K562 (cell line): Measurements from ENCODE around the gene LRRC4. TPM values are rescaled to one million over a fixed set of nuclear protein-coding genes. Genes with fewer than 3 reads are reported as not detected.

ENCODE experiments used
- ATAC-seq: fragments of 200-7000 bp; cut with Tn5 transposase; 3 replicates; pipeline ENCODE4 v1.9.1; 2020; ENCODE audit warnings: moderate library complexity
- BruUV-seq: library from RNA; stranded (reverse); fragments of 400-500 nt; replicated peaks from 2 replicates; lab custom pipeline; 2021; lab: Mats Ljungman, UMichigan
- CTCF ChIA-PET: fragments of 300-600 bp; formaldehyde crosslinking; extraction: SDS; loops from one replicate; lab custom pipeline; 2021; ENCODE audit warnings: low intra/inter-chr PET ratio; lab: Yijun Ruan, JAX
- POLR2A ChIA-PET: fragments of 300-600, 350-650 bp; sonication (Branson Sonifier 250); formaldehyde crosslinking; extraction: SDS; loops from one replicate; lab custom pipeline; 2021; ENCODE audit warnings: antibody characterized with exemption, inconsistent platforms; lab: Yijun Ruan, JAX
- DNase-seq, 4 experiments: peaks; one replicate each; pipeline versions ENCODE4 v3.0.0 to v3.0.0-alpha.2; 2011 to 2018; ENCODE audit warnings: low spot score in 3 of 4, mixed read lengths in 3 of 4; ENCODE audit errors: extremely low read depth in 1 of 4
- FAIRE-seq: peaks from 2 replicates; lab custom pipeline; 2011; peaks lifted over from hg19 to GRCh38; lab: Jason Lieb, UNC
- H2AFZ ChIP-seq: 2 replicates; pipeline ENCODE4 v1.6.0; 2011; ENCODE audit warnings: low read depth, low read length, control low read depth, inconsistent platforms
- H3K27ac ChIP-seq: fragments of 200-600 bp; 3 replicates; pipeline ENCODE4 v1.8.0; 2011; ENCODE audit warnings: low read depth, mild to moderate bottlenecking, control low read depth, inconsistent platforms, low read length, moderate library complexity, mixed read lengths; ENCODE audit errors: extremely low read depth
- H3K27me3 ChIP-seq, 2 experiments: fragments of 300-600 bp in 1 of 2; 2 replicates in 1 of 2; 3 replicates in 1 of 2; pipeline versions ENCODE4 v1.6.0 to v1.8.0; 2011; ENCODE audit warnings: inconsistent platforms in 2 of 2, low read length in 2 of 2, mild to moderate bottlenecking in 1 of 2, mixed read lengths in 1 of 2, moderate library complexity in 1 of 2; ENCODE audit not compliant: control insufficient read depth in 2 of 2, insufficient read depth in 2 of 2
- H3K36me3 ChIP-seq: fragments of 300-600 bp; 3 replicates; pipeline ENCODE4 v1.8.0; 2011; ENCODE audit warnings: mild to moderate bottlenecking, low read length, inconsistent platforms; ENCODE audit not compliant: control insufficient read depth, insufficient read depth
- H3K4me1 ChIP-seq, 2 experiments: fragments of 200-600 bp in 1 of 2; replicated peaks in 1 of 2; 2 replicates in 1 of 2; 3 replicates in 1 of 2; pipeline versions ENCODE4 v1.5.1 to v1.8.0; 2011; ENCODE audit warnings: inconsistent platforms in 2 of 2, low read length in 2 of 2, mild to moderate bottlenecking in 1 of 2, mixed read lengths in 1 of 2, moderate library complexity in 1 of 2; ENCODE audit not compliant: control insufficient read depth in 2 of 2, insufficient read depth in 2 of 2
- H3K4me2 ChIP-seq: 2 replicates; pipeline ENCODE4 v1.6.1; 2011; ENCODE audit warnings: low read length, control low read depth, inconsistent platforms, mixed read lengths; ENCODE audit not compliant: insufficient read depth
- H3K4me3 ChIP-seq: fragments of 200-600 bp; sonication (generic), shearing (Covaris generic); 2 replicates; pipeline ENCODE4 v1.5.1; 2016; ENCODE audit warnings: control low read depth, inconsistent platforms
- H3K79me2 ChIP-seq: fragments of 200-600 bp; 3 replicates; pipeline ENCODE4 v1.8.0; 2011; ENCODE audit warnings: low read length, inconsistent platforms; ENCODE audit not compliant: control insufficient read depth, insufficient read depth
- H3K9ac ChIP-seq, 2 experiments: 2 replicates each; pipeline versions ENCODE4 v1.6.0 to v1.6.1; 2011; ENCODE audit warnings: low read depth in 2 of 2, low read length in 2 of 2, control low read depth in 1 of 2, inconsistent platforms in 1 of 2, mild to moderate bottlenecking in 1 of 2, mixed read lengths in 1 of 2; ENCODE audit not compliant: insufficient read depth in 1 of 2
- H3K9me1 ChIP-seq: one replicate; pipeline ENCODE4 v1.6.0; 2011; ENCODE audit warnings: inconsistent platforms, mild to moderate bottlenecking, low read length, moderate library complexity; ENCODE audit not compliant: control insufficient read depth, insufficient read depth
- H3K9me3 ChIP-seq: replicated peaks from 2 replicates; pipeline ENCODE4 v1.5.1; 2011; ENCODE audit warnings: low read depth, low read length, inconsistent platforms; ENCODE audit not compliant: control insufficient read depth, insufficient read depth
- H4K20me1 ChIP-seq: replicated peaks from 2 replicates; pipeline ENCODE4 v1.6.1; 2011; ENCODE audit warnings: low read length, inconsistent platforms, mixed read lengths; ENCODE audit not compliant: control insufficient read depth, insufficient read depth
- GMEB1 ChIP-seq: fragments of 250-450 bp; sonication (Bioruptor Pico); IDR thresholded peaks from 2 replicates; pipeline ENCODE4 v1.4.0; 2020; ENCODE audit warnings: mild to moderate bottlenecking
- IRF1 ChIP-seq: sonication (generic); formaldehyde crosslinking; IDR thresholded peaks from 2 replicates; pipeline ENCODE4 v1.8.0; 2022; ENCODE audit warnings: missing genetic modification reagents, mild to moderate bottlenecking, borderline replicate concordance
- WGBS: fragments of 100-300 bp; shearing (Covaris generic); methylation state at CpG from one replicate; pipeline ENCODE4 v1.1.6; 2016; ENCODE audit warnings: low coverage, mixed read lengths; ENCODE audit not compliant: insufficient coverage; ENCODE audit errors: missing lambda C conversion rate; 5-methylcytosine and 5-hydroxymethylcytosine counted together
- in situ Hi-C: fragments of 300-500 bp; cut with MboI; formaldehyde crosslinking; loops from 4 replicates; pipeline ENCODE4 v1.15.0; 2018; ENCODE audit warnings: inconsistent platforms, mixed read lengths
- intact Hi-C: fragments of 100-400 bp; cut with micrococcal nuclease; formaldehyde crosslinking; loops from 2 replicates; pipeline ENCODE4 v1.14.2; 2022
- polyA plus RNA-seq, 8 experiments: library from polyadenylated mRNA; depleted of rRNA in 4 of 8; stranded (reverse) in 5 of 8; unstranded in 3 of 8; fragments of >200 nt; fragmentation: Nextera tagmentation in 2 of 8; fragmentation: Illumina TruSeq in 1 of 8; extraction: Ambion mirVana in 2 of 8; extraction: Trizol in 1 of 8; gene quantifications; 2 replicates each; pipeline versions ENCODE4 v1.2.1 to v1.2.3, GENCODE V29; 2011 to 2014; ENCODE audit warnings: inconsistent platforms in 1 of 8, missing spikeins in 1 of 8
- total RNA-seq, 7 experiments: library from RNA; depleted of rRNA in 6 of 7; stranded (reverse); fragments of >200 nt in 6 of 7; fragmentation: Illumina TruSeq in 2 of 7; extraction: Trizol in 2 of 7; gene quantifications; 2 replicates each; pipeline versions ENCODE4 v1.2.1 to v1.2.3, GENCODE V29; 2011 to 2021; ENCODE audit warnings: low replicate concordance in 1 of 7

LRRC4 gene
- total and polyA plus RNA-seq, 9 of the 15 experiments (the other 6 are each of a cell fraction or from before 2014, with no cell fraction given): 0.04 to 0.11 TPM; not detected in 7

- ChIA-PET CTCF (no interaction called here), POLR2A (interaction anchor here (0.7 to 1.4 kb wide), 2 partner anchors 43 to 177 kb away, joined by 3 read pairs; no protein-coding TSS in a partner anchor)
- peaks cover 57% of the 10 kb centered on the region for H3K36me3 ChIP-seq
- WGBS: 94% methylated on average over 2 of the region's 2 CpGs
- H3K9me3 ChIP-seq: peaks cover 13% of the 10 kb centered on the region
- no peak overlapping the region for H3K4me3 ChIP-seq
- H3K9ac ChIP-seq: no peak overlapping the region
- H2AFZ ChIP-seq: no peak overlapping the region
- intact Hi-C loops: no loop called here
- no peaks in the 10 kb centered on the region for H3K27me3 ChIP-seq
- no TSS peak for BruUV-seq
- in situ Hi-C loops: no loop called here
- peaks cover 4 to 7% of the 10 kb centered on the region in 2 experiments; a peak in 4 of 5 replicates for H3K4me1 ChIP-seq
- no peak for DNase-seq
- ATAC-seq: no peak
- FAIRE-seq: no peak
- peaks cover 4% of the 10 kb centered on the region; the same call in 1 of the 3 replicates for H3K79me2 ChIP-seq
- TF ChIP-seq IRF1 (no peak), GMEB1 (no peak)
- no peak overlapping the region for H3K27ac ChIP-seq
- no peak overlapping the region for H3K4me2 ChIP-seq
- H3K9me1 ChIP-seq: peaks cover 7% of the 10 kb centered on the region
- H4K20me1 ChIP-seq: no peaks in the 10 kb centered on the region
These were observed 5.4 kb downstream of the LRRC4 start for GRCh38 chr7:128025819-128026218.
